ENCODE data around the gene ADM.
A peak's percentile ranks its signal among the peaks of the same experiment; 100 is the strongest.

ADM gene

GRCh38 chr11:10287140-10287539 is 17.7 kb upstream of the ADM start:
- no peak overlapping the region for H3K4me3 ChIP-seq (ENCODE audit: low read depth, low read length)
- H3K27ac ChIP-seq (ENCODE audit: low read depth, low read length), result no peak overlapping the region
- H3K18ac ChIP-seq (ENCODE audit: low read length), result no peak overlapping the region
- H2AFZ ChIP-seq (ENCODE audit: insufficient read depth, low read length, poor library complexity), result no peak overlapping the region
- no peak overlapping the region for H2BK120ac ChIP-seq (ENCODE audit: insufficient read depth, low read length, poor library complexity)
- H2BK5ac ChIP-seq (ENCODE audit: low read depth, low read length, poor library complexity), result no peak overlapping the region
- H3K9me3 ChIP-seq (ENCODE audit: insufficient read depth, low read depth, low read length), result no peaks in the 10 kb centered on the region
- H3K4me2 ChIP-seq (ENCODE audit: low read length), result no peak overlapping the region
- no peaks in the 10 kb centered on the region for H3K27me3 ChIP-seq (ENCODE audit: insufficient read depth, low read length)
- peaks cover 3% of the 10 kb centered on the region for H3K79me1 ChIP-seq (ENCODE audit: low read length)
- no peak overlapping the region for H2AK5ac ChIP-seq (ENCODE audit: low read length)
- WGBS (ENCODE audit: extremely low coverage, insufficient coverage, insufficient read length), result no CpG with 5 or more reads among the region's 3 CpGs
- no peak overlapping the region for H4K12ac ChIP-seq (ENCODE audit: low read depth, low read length)
- peaks cover 4% of the 10 kb centered on the region for H3K79me2 ChIP-seq (ENCODE audit: control insufficient read depth, insufficient read depth, low read length, poor library complexity)
- no peak overlapping the region for H4K91ac ChIP-seq (ENCODE audit: low read depth, low read length)
- no peak overlapping the region for H4K8ac ChIP-seq (ENCODE audit: low read depth, low read length)
- no peak overlapping the region for H3K14ac ChIP-seq (ENCODE audit: low read length)
- H2BK12ac ChIP-seq (ENCODE audit: low read length), result no peak overlapping the region
- peaks cover 0 to 4% of the 10 kb centered on the region in 2 experiments for H3K36me3 ChIP-seq (ENCODE audit: control insufficient read depth in 1 of 2, insufficient read depth in 2 of 2, low read length in 2 of 2)
- peak in 1 of 2 donors; percentile 23 for DNase-seq
- no peak overlapping the region for H3K23ac ChIP-seq (ENCODE audit: low read length)
- no peak overlapping the region for H3K4ac ChIP-seq (ENCODE audit: low read depth, low read length)
- H3K4me1 ChIP-seq (ENCODE audit: control insufficient read depth in 1 of 2, insufficient read depth in 2 of 2, low read length in 2 of 2), result peaks cover 0 to 2% of the 10 kb centered on the region in 2 experiments
- H3K9ac ChIP-seq (ENCODE audit: low read length), result no peak overlapping the region

DNA sequence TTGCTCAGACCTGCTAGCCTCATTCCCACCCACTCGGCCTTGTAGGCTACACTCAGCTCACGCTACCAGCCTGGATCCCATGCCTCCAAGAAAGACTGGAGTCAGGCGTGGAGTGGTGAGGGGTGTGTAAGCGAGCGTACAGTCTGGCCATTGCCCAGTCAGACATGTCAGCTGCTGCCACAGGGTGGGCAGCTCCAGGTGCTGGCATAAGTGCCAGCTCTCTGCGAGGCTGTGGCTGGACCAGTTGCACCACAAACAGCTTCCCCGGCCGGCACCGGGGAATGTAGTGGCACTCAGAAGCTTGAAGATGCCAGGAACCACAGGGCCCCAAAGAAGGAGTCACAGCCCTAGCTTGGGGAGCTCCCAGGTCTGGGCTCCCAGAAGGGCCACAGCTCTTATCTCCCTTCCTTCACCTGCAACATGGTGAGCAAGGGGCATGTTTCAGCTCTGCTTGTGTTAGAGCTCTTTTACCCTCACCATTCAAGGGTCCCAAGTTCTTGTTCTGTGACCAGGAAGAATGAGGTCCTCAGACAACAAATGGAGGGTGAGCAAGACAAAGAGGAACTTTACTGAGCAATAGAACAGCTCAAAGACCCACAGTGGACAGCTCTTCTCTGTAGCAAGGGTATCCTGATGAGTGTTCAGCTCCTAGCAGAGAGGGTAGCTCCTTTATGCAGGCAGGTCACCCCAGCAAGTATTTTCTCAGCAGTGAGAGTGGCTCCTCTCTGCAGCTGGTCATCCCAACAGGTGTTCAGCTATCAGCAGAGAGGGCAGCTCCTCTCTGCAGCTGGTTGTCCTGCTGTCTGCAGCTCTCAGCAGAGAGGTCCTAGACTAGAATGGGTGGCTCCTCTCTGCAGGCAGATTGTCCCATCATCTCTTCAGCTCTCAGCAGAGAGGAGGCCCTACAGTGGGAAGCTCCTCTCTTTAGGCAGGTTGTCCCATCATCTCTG is 16.8 kb upstream of the ADM start:
- peak overlapping the region; percentile 9 for H3K18ac ChIP-seq (ENCODE audit: low read length)
- H3K79me1 ChIP-seq (ENCODE audit: low read length), result peaks cover 3% of the 10 kb centered on the region
- H3K4me1 ChIP-seq (ENCODE audit: control insufficient read depth in 1 of 2, insufficient read depth in 2 of 2, low read length in 2 of 2), result peaks cover 0 to 2% of the 10 kb centered on the region in 2 experiments
- H2BK120ac ChIP-seq (ENCODE audit: insufficient read depth, low read length, poor library complexity), result no peak overlapping the region
- H3K4ac ChIP-seq (ENCODE audit: low read depth, low read length), result no peak overlapping the region
- WGBS (ENCODE audit: extremely low coverage, insufficient coverage, insufficient read length), result no CpG with 5 or more reads among the region's 9 CpGs
- no peak for DNase-seq
- no peak overlapping the region for H4K12ac ChIP-seq (ENCODE audit: low read depth, low read length)
- H3K9me3 ChIP-seq (ENCODE audit: insufficient read depth, low read depth, low read length), result no peaks in the 10 kb centered on the region
- no peak overlapping the region for H3K4me3 ChIP-seq (ENCODE audit: low read depth, low read length)
- no peak overlapping the region for H3K27ac ChIP-seq (ENCODE audit: low read depth, low read length)
- peaks cover 4% of the 10 kb centered on the region for H3K79me2 ChIP-seq (ENCODE audit: control insufficient read depth, insufficient read depth, low read length, poor library complexity)
- no peak overlapping the region for H3K4me2 ChIP-seq (ENCODE audit: low read length)
- H2BK5ac ChIP-seq (ENCODE audit: low read depth, low read length, poor library complexity), result no peak overlapping the region
- no peak overlapping the region for H4K91ac ChIP-seq (ENCODE audit: low read depth, low read length)
- H3K9ac ChIP-seq (ENCODE audit: low read length), result no peak overlapping the region
- H3K14ac ChIP-seq (ENCODE audit: low read length), result no peak overlapping the region
- H2BK12ac ChIP-seq (ENCODE audit: low read length), result no peak overlapping the region
- no peak overlapping the region for H4K8ac ChIP-seq (ENCODE audit: low read depth, low read length)
- no peak overlapping the region for H2AK5ac ChIP-seq (ENCODE audit: low read length)
- H3K27me3 ChIP-seq (ENCODE audit: insufficient read depth, low read length), result no peaks in the 10 kb centered on the region
- no peak overlapping the region for H3K23ac ChIP-seq (ENCODE audit: low read length)
- H3K36me3 ChIP-seq (ENCODE audit: control insufficient read depth in 1 of 2, insufficient read depth in 2 of 2, low read length in 2 of 2), result peaks cover 0 to 4% of the 10 kb centered on the region in 2 experiments
- no peak overlapping the region for H2AFZ ChIP-seq (ENCODE audit: insufficient read depth, low read length, poor library complexity)

DNA sequence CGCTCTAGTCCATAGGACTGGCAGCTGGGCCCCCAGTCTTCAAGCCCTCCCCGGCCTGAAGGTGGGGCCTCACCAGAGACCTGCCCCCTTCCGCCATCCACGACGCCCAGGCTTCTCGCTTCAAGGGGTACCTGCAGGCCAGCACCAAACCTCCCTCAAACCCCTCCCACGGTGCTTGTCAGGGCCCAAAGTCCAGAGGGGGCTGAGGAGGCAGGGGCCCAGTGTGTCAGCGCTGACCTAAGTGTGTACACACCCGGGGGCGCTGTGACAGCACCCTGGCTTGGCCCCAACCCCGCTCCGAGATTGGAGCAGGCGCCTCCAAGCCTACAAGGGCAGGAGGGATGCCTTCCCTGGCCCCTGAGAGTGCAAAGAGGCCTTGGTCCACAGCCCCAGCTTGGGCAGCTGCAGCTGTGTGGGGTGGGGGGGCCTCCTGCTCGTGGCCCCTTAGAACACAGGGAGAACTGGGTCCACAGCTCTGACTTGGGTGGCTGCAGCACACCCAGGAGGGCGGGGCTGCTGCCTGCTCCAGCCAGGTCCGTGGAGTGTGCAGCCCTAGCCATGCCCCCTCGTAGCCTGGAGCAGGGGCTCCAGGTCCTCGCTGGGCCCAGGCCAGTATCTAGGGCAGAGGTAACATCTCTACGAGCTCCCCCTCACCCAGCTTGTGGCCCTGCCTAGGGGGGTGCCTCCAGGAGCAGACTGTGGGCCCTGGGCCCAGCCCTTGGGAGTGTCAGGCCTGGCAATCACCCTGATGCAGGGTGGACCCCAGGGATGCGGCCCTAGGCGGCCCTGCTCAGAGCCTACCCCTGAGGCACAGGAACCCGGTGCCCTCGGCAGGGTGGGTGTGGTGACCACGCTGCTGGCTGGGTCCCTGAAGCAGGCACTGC is 15.8 kb upstream of the ADM start:
- peak overlapping the region; percentile 67 for H3K18ac ChIP-seq (ENCODE audit: low read length)
- no peak overlapping the region for H2AK5ac ChIP-seq (ENCODE audit: low read length)
- H3K4me1 ChIP-seq (ENCODE audit: control insufficient read depth in 1 of 2, insufficient read depth in 2 of 2, low read length in 2 of 2), result peaks cover 0 to 2% of the 10 kb centered on the region in 2 experiments
- no CpG with 5 or more reads among the region's 24 CpGs for WGBS (ENCODE audit: extremely low coverage, insufficient coverage, insufficient read length)
- H4K91ac ChIP-seq (ENCODE audit: low read depth, low read length), result no peak overlapping the region
- H2AFZ ChIP-seq (ENCODE audit: insufficient read depth, low read length, poor library complexity), result no peak overlapping the region
- H3K27ac ChIP-seq (ENCODE audit: low read depth, low read length), result no peak overlapping the region
- no peak for DNase-seq
- peaks cover 9% of the 10 kb centered on the region for H3K79me2 ChIP-seq (ENCODE audit: control insufficient read depth, insufficient read depth, low read length, poor library complexity)
- no peak overlapping the region for H2BK12ac ChIP-seq (ENCODE audit: low read length)
- no peaks in the 10 kb centered on the region for H3K9me3 ChIP-seq (ENCODE audit: insufficient read depth, low read depth, low read length)
- no peak overlapping the region for H2BK120ac ChIP-seq (ENCODE audit: insufficient read depth, low read length, poor library complexity)
- peak overlapping the region; percentile 46 for H4K12ac ChIP-seq (ENCODE audit: low read depth, low read length)
- no peak overlapping the region for H3K4me3 ChIP-seq (ENCODE audit: low read depth, low read length)
- peak overlapping the region; percentile 7 for H3K4ac ChIP-seq (ENCODE audit: low read depth, low read length)
- H3K79me1 ChIP-seq (ENCODE audit: low read length), result peaks cover 12% of the 10 kb centered on the region
- no peak overlapping the region for H3K9ac ChIP-seq (ENCODE audit: low read length)
- no peak overlapping the region for H2BK5ac ChIP-seq (ENCODE audit: low read depth, low read length, poor library complexity)
- peaks cover 0 to 4% of the 10 kb centered on the region in 2 experiments for H3K36me3 ChIP-seq (ENCODE audit: control insufficient read depth in 1 of 2, insufficient read depth in 2 of 2, low read length in 2 of 2)
- no peaks in the 10 kb centered on the region for H3K27me3 ChIP-seq (ENCODE audit: insufficient read depth, low read length)
- peak overlapping the region; percentile 24 for H3K14ac ChIP-seq (ENCODE audit: low read length)
- H3K4me2 ChIP-seq (ENCODE audit: low read length), result no peak overlapping the region
- no peak overlapping the region for H4K8ac ChIP-seq (ENCODE audit: low read depth, low read length)
- H3K23ac ChIP-seq (ENCODE audit: low read length), result no peak overlapping the region

GRCh38 chr11:10289765-10290380 is 15.0 kb upstream of the ADM start:
- no peak overlapping the region for H3K23ac ChIP-seq (ENCODE audit: low read length)
- peak overlapping the region; percentile 20 for H3K4ac ChIP-seq (ENCODE audit: low read depth, low read length)
- H3K4me1 ChIP-seq (ENCODE audit: control insufficient read depth in 1 of 2, insufficient read depth in 2 of 2, low read length in 2 of 2), result peaks cover 0 to 2% of the 10 kb centered on the region in 2 experiments
- peak overlapping the region; percentile 29 for H3K18ac ChIP-seq (ENCODE audit: low read length)
- H3K4me2 ChIP-seq (ENCODE audit: low read length), result no peak overlapping the region
- no peak overlapping the region for H2AFZ ChIP-seq (ENCODE audit: insufficient read depth, low read length, poor library complexity)
- no peak overlapping the region for H4K91ac ChIP-seq (ENCODE audit: low read depth, low read length)
- no peak overlapping the region for H3K27ac ChIP-seq (ENCODE audit: low read depth, low read length)
- no peak overlapping the region for H4K12ac ChIP-seq (ENCODE audit: low read depth, low read length)
- H3K4me3 ChIP-seq (ENCODE audit: low read depth, low read length), result no peak overlapping the region
- H3K9ac ChIP-seq (ENCODE audit: low read length), result no peak overlapping the region
- H2AK5ac ChIP-seq (ENCODE audit: low read length), result no peak overlapping the region
- DNase-seq, result no peak
- H3K14ac ChIP-seq (ENCODE audit: low read length), result no peak overlapping the region
- peaks cover 0 to 4% of the 10 kb centered on the region in 2 experiments for H3K36me3 ChIP-seq (ENCODE audit: control insufficient read depth in 1 of 2, insufficient read depth in 2 of 2, low read length in 2 of 2)
- H3K79me1 ChIP-seq (ENCODE audit: low read length), result peaks cover 19% of the 10 kb centered on the region
- H3K9me3 ChIP-seq (ENCODE audit: insufficient read depth, low read depth, low read length), result no peaks in the 10 kb centered on the region
- H4K8ac ChIP-seq (ENCODE audit: low read depth, low read length), result no peak overlapping the region
- H3K79me2 ChIP-seq (ENCODE audit: control insufficient read depth, insufficient read depth, low read length, poor library complexity), result peaks cover 15% of the 10 kb centered on the region
- no peak overlapping the region for H2BK12ac ChIP-seq (ENCODE audit: low read length)
- WGBS (ENCODE audit: extremely low coverage, insufficient coverage, insufficient read length), result no CpG with 5 or more reads among the region's 10 CpGs
- H2BK120ac ChIP-seq (ENCODE audit: insufficient read depth, low read length, poor library complexity), result no peak overlapping the region
- H3K27me3 ChIP-seq (ENCODE audit: insufficient read depth, low read length), result no peaks in the 10 kb centered on the region
- H2BK5ac ChIP-seq (ENCODE audit: low read depth, low read length, poor library complexity), result no peak overlapping the region

Data from trophoblast cell (in vitro differentiated cells and primary cell).